GM23338 (cell line): ENCODE measurements around the gene GNB3. TPM values are rescaled to one million over a fixed set of nuclear protein-coding genes. Genes with fewer than 3 reads are reported as not detected.

Experiments used
- ATAC-seq: fragments of 200-7000 bp; cut with Tn5 transposase; 3 replicates; pipeline ENCODE4 v1.9.1; 2020
- DNase-seq: peaks from one replicate; pipeline ENCODE4 v3.0.0-alpha.2; 2015; ENCODE audit warnings: low spot score
- H2AFZ ChIP-seq: fragments of 200-600 bp; sonication (generic); 2 replicates; pipeline ENCODE4 v1.8.0; 2016; ENCODE audit warnings: antibody characterized with exemption, mild to moderate bottlenecking, moderate library complexity
- H3F3A ChIP-seq: fragments of 200-600 bp; sonication (generic); replicated peaks from 2 replicates; pipeline ENCODE4 v1.8.0; 2017; ENCODE audit warnings: antibody characterized with exemption, mixed run types, low read depth
- H3K27ac ChIP-seq: fragments of 200-600 bp; sonication (generic); 2 replicates; pipeline ENCODE4 v1.6.1; 2016; ENCODE audit warnings: low read depth
- H3K27me3 ChIP-seq: fragments of 200-600 bp; sonication (generic); 2 replicates; pipeline ENCODE4 v1.8.0; 2016; ENCODE audit warnings: mild to moderate bottlenecking, mixed run types, moderate library complexity; ENCODE audit not compliant: insufficient read depth
- H3K36me3 ChIP-seq: fragments of 200-600 bp; sonication (generic); 2 replicates; pipeline ENCODE4 v1.8.0; 2016; ENCODE audit warnings: mild to moderate bottlenecking; ENCODE audit not compliant: insufficient read depth
- H3K4me1 ChIP-seq: fragments of 200-600 bp; sonication (generic); 2 replicates; pipeline ENCODE4 v1.8.0; 2016; ENCODE audit warnings: mild to moderate bottlenecking, moderate library complexity; ENCODE audit not compliant: insufficient read depth
- H3K4me2 ChIP-seq: fragments of 200-600 bp; sonication (generic); 2 replicates; pipeline ENCODE4 v1.7.1; 2017; ENCODE audit warnings: mixed run types
- H3K4me3 ChIP-seq: fragments of 200-600 bp; sonication (generic); 2 replicates; pipeline ENCODE4 v1.6.1; 2016; ENCODE audit warnings: mixed run types
- H3K79me2 ChIP-seq: fragments of 200-600 bp; sonication (generic); replicated peaks from 2 replicates; pipeline ENCODE4 v1.8.0; 2017; ENCODE audit warnings: mild to moderate bottlenecking; ENCODE audit not compliant: insufficient read depth
- H3K9me2 ChIP-seq: fragments of 200-600 bp; sonication (generic); 2 replicates; pipeline ENCODE4 v1.8.0; 2017; ENCODE audit not compliant: insufficient read depth
- H4K20me1 ChIP-seq: fragments of 200-600 bp; sonication (generic); replicated peaks from 2 replicates; pipeline ENCODE4 v1.8.0; 2017; ENCODE audit warnings: mild to moderate bottlenecking; ENCODE audit not compliant: insufficient read depth
- H3K27ac Mint-ChIP-seq: 2 replicates; pipeline ENCODE4 v1.8.0; 2020; ENCODE audit warnings: inconsistent platforms, mild to moderate bottlenecking, moderate library complexity, mixed read lengths
- H3K27me3 Mint-ChIP-seq: 3 replicates; pipeline ENCODE4 v1.8.0; 2022; ENCODE audit warnings: low read depth, mild to moderate bottlenecking, moderate library complexity, mixed read lengths, inconsistent platforms; ENCODE audit not compliant: insufficient read depth, poor library complexity
- H3K36me3 Mint-ChIP-seq: 3 replicates; pipeline ENCODE4 v1.8.0; 2021; ENCODE audit warnings: low read depth, mild to moderate bottlenecking, inconsistent platforms, moderate library complexity, mixed read lengths
- H3K4me1 Mint-ChIP-seq: 3 replicates; pipeline ENCODE4 v1.8.0; 2020; ENCODE audit warnings: mild to moderate bottlenecking, inconsistent platforms, mixed read lengths
- H3K4me3 Mint-ChIP-seq: 3 replicates; pipeline ENCODE4 v1.8.0; 2021; ENCODE audit warnings: moderate library complexity, mild to moderate bottlenecking, inconsistent platforms, mixed read lengths
- H3K9me3 Mint-ChIP-seq: 3 replicates; pipeline ENCODE4 v1.8.0; 2020; ENCODE audit warnings: moderate library complexity, mild to moderate bottlenecking, inconsistent platforms, mixed read lengths
- CREB1 ChIP-seq: fragments of 250-450 bp; sonication (Bioruptor Pico); IDR thresholded peaks from 2 replicates; pipeline ENCODE4 v1.5.0; 2020; ENCODE audit warnings: low read depth, mild to moderate bottlenecking, moderate library complexity
- EZH2 ChIP-seq: fragments of 200-600 bp; sonication (generic); IDR thresholded peaks from one replicate; pipeline ENCODE4 v1.8.0; 2017; ENCODE audit warnings: antibody characterized with exemption, mild to moderate bottlenecking, low read depth; ENCODE audit not compliant: unreplicated experiment
- EZH2phosphoT487 ChIP-seq: fragments of 200-600 bp; sonication (generic); IDR thresholded peaks from one replicate; pipeline ENCODE4 v1.8.1; 2018; ENCODE audit warnings: antibody characterized with exemption; ENCODE audit not compliant: unreplicated experiment
- JUNB ChIP-seq: IDR thresholded peaks from one replicate; pipeline ENCODE4 v1.6.1; 2016; ENCODE audit warnings: antibody characterized with exemption; ENCODE audit not compliant: unreplicated experiment
- POLR2AphosphoS5 ChIP-seq: IDR thresholded peaks from 2 replicates; pipeline ENCODE4 v1.6.1; 2016; ENCODE audit warnings: antibody characterized with exemption, low read depth
- STAT1 ChIP-seq: IDR thresholded peaks from one replicate; pipeline ENCODE4 v1.6.1; 2016; ENCODE audit warnings: antibody characterized with exemption; ENCODE audit not compliant: unreplicated experiment
- polyA plus RNA-seq: library from polyadenylated mRNA; unstranded; fragments of >200 nt; fragmentation: Nextera tagmentation; extraction: Ambion mirVana; gene quantifications from 2 replicates; pipeline ENCODE4 v1.2.1, GENCODE V29; 2016
- total RNA-seq: library from RNA; depleted of rRNA; stranded (reverse); fragments of >200 nt; shearing (Covaris generic); gene quantifications from 2 replicates; pipeline ENCODE4 v1.2.3, GENCODE V29; 2014
- TF ChIP-seq, protein P1 (sequence below): IDR thresholded peaks from 2 replicates; pipeline ENCODE4 v1.6.1; 2016; ENCODE audit warnings: antibody characterized with exemption
- TF ChIP-seq, protein P2 (sequence below), 2 experiments: fragments of 200-600 bp in 1 of 2; sonication (generic) in 1 of 2; conservative IDR thresholded peaks; 2 replicates each; pipeline versions ENCODE4 v1.5.1 to v1.6.1; 2016 to 2017; ENCODE audit warnings: antibody characterized with exemption in 2 of 2, low read depth in 2 of 2, mild to moderate bottlenecking in 2 of 2, moderate library complexity in 1 of 2
- TF ChIP-seq, protein P3 (sequence below): IDR thresholded peaks from one replicate; pipeline ENCODE4 v1.6.1; 2018; ENCODE audit warnings: antibody characterized with exemption; ENCODE audit not compliant: unreplicated experiment

The GNB3 gene
- total and polyA plus RNA-seq, 2 experiments from 2014 or later: 5.4 to 8.2 TPM

DNA sequence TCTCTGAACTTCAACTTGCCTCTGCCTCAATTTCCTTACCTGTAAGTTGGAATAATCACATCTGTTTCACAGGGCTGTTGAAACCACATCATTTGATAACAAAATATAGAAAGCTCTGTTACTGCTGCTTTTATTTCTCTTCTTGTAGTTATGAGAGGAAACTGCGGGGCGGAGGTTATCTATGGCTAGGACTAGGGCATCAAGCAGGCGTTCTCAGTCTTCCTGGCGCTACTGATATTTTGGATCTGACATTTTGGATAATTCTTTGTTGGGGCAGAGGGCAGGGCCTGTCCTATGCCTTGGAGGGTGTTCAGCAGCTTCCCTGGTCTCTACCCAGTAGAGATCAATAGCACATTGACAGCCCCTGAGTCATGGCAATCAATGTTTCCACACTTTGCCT lies 8.6 kb upstream of the GNB3 start (continued):
- no peak for TF ChIP-seq POLR2AphosphoS5
- no peak for TF ChIP-seq JUNB
- TF ChIP-seq, protein P1, sequence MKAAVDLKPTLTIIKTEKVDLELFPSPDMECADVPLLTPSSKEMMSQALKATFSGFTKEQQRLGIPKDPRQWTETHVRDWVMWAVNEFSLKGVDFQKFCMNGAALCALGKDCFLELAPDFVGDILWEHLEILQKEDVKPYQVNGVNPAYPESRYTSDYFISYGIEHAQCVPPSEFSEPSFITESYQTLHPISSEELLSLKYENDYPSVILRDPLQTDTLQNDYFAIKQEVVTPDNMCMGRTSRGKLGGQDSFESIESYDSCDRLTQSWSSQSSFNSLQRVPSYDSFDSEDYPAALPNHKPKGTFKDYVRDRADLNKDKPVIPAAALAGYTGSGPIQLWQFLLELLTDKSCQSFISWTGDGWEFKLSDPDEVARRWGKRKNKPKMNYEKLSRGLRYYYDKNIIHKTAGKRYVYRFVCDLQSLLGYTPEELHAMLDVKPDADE: no peak
- TF ChIP-seq, protein P2, sequence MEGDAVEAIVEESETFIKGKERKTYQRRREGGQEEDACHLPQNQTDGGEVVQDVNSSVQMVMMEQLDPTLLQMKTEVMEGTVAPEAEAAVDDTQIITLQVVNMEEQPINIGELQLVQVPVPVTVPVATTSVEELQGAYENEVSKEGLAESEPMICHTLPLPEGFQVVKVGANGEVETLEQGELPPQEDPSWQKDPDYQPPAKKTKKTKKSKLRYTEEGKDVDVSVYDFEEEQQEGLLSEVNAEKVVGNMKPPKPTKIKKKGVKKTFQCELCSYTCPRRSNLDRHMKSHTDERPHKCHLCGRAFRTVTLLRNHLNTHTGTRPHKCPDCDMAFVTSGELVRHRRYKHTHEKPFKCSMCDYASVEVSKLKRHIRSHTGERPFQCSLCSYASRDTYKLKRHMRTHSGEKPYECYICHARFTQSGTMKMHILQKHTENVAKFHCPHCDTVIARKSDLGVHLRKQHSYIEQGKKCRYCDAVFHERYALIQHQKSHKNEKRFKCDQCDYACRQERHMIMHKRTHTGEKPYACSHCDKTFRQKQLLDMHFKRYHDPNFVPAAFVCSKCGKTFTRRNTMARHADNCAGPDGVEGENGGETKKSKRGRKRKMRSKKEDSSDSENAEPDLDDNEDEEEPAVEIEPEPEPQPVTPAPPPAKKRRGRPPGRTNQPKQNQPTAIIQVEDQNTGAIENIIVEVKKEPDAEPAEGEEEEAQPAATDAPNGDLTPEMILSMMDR (conservative IDR thresholded peaks at IDR 0.05; ENCODE audit: low read depth in 2 of 2): no peak
- TF ChIP-seq CREB1 (CRISPR knock-in tag): no peak

DNA sequence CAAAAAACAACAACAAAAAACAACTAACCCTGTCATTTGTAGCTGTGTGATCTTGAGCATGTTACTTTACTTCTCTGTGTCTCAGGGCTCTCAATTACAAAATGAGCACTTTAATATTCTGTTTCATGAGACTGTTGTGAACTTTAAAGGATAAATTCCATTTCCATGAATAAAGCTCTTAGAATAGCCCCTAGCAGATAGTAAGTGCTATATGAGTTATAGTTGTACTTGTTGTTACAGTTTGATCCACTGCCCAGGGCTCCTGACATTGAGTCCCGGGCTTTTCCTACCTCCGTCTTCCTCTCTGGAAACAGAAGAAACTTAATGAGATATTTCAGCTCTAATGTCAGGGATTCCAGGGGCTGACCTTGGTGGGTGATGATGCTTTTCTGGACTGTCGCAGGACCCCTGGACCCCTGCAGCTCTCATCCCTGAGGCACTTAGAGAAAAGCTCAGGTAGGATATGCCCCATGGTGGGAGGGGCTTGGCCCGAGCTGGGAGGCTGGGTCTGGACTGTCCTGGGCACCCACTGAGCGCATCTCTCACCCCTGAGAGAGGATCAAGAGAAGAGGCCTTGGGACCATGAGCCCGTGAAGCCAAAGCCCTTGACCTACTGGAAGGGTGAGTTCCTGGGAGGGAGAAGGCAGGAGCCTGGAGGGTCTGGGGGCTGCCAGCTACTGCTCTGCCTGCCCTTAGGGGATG lies 7.4 kb upstream of the GNB3 start:
- Mint-ChIP-seq H3K4me1 (peaks cover 16% of the 10 kb centered on the region), H3K27me3 (peaks cover 10% of the 10 kb centered on the region), H3K9me3 (no peaks in the 10 kb centered on the region), H3K27ac (no peak overlapping the region), H3K4me3 (no peak overlapping the region), H3K36me3 (peaks cover 77% of the 10 kb centered on the region)
- Histone ChIP-seq H4K20me1 (peaks cover 3% of the 10 kb centered on the region; the same call in 1 of the 2 replicates), H2AFZ (no peak overlapping the region), H3K27ac (no peak overlapping the region), H3K79me2 (peaks cover 9% of the 10 kb centered on the region), H3K9me2 (no peaks in the 10 kb centered on the region), H3K4me1 (peaks cover 10% of the 10 kb centered on the region; the same call in 1 of the 2 replicates), H3K4me2 (no peak overlapping the region), H3K36me3 (peaks cover 3% of the 10 kb centered on the region; the same call in 1 of the 2 replicates), H3K27me3 (no peaks in the 10 kb centered on the region), H3F3A (peaks cover 21% of the 10 kb centered on the region), H3K4me3 (no peak overlapping the region)
- no peak for ATAC-seq
- no peak for DNase-seq
- TF ChIP-seq, protein P3, sequence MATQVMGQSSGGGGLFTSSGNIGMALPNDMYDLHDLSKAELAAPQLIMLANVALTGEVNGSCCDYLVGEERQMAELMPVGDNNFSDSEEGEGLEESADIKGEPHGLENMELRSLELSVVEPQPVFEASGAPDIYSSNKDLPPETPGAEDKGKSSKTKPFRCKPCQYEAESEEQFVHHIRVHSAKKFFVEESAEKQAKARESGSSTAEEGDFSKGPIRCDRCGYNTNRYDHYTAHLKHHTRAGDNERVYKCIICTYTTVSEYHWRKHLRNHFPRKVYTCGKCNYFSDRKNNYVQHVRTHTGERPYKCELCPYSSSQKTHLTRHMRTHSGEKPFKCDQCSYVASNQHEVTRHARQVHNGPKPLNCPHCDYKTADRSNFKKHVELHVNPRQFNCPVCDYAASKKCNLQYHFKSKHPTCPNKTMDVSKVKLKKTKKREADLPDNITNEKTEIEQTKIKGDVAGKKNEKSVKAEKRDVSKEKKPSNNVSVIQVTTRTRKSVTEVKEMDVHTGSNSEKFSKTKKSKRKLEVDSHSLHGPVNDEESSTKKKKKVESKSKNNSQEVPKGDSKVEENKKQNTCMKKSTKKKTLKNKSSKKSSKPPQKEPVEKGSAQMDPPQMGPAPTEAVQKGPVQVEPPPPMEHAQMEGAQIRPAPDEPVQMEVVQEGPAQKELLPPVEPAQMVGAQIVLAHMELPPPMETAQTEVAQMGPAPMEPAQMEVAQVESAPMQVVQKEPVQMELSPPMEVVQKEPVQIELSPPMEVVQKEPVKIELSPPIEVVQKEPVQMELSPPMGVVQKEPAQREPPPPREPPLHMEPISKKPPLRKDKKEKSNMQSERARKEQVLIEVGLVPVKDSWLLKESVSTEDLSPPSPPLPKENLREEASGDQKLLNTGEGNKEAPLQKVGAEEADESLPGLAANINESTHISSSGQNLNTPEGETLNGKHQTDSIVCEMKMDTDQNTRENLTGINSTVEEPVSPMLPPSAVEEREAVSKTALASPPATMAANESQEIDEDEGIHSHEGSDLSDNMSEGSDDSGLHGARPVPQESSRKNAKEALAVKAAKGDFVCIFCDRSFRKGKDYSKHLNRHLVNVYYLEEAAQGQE: no peak
- TF ChIP-seq STAT1 (no peak), CREB1 (CRISPR knock-in tag) (no peak), EZH2 (no peak), JUNB (no peak), EZH2phosphoT487 (no peak), POLR2AphosphoS5 (no peak)
- TF ChIP-seq, protein P2 (conservative IDR thresholded peaks at IDR 0.05; ENCODE audit: low read depth in 2 of 2): no peak
- TF ChIP-seq, protein P1: no peak
